Heart right ventricle (tissue), 16 donors: ENCODE measurements around the gene B4GALT2. TPM values are rescaled to one million over a fixed set of nuclear protein-coding genes. Genes with fewer than 3 reads are reported as not detected.

Experiments used
- ATAC-seq, 8 donors: fragments of 200-7000 bp; cut with Tn5 transposase; one replicate each; pipeline ENCODE4 v1.9.1; 2020; ENCODE audit warnings: mild to moderate bottlenecking in 8 of 8, moderate library complexity in 8 of 8, moderate number of reproducible peaks in 1 of 8
- DNase-seq, 2 donors: peaks; one replicate each; pipeline ENCODE4 v3.0.0-alpha.2; 2020
- H3K27ac ChIP-seq, 10 donors: fragments of 200-600 bp; sonication (generic) in 2 of 10; one replicate each; pipeline versions ENCODE4 v1.5.0 to v1.8.0; 2020 to 2022; ENCODE audit warnings: mild to moderate bottlenecking in 3 of 10
- H3K27me3 ChIP-seq, 7 donors: fragments of 200-600 bp; one replicate each; pipeline ENCODE4 v1.8.0; 2021 to 2022; ENCODE audit warnings: mild to moderate bottlenecking in 2 of 7
- H3K36me3 ChIP-seq, 9 donors: fragments of 200-600 bp; sonication (generic) in 1 of 9; one replicate each; pipeline versions ENCODE4 v1.5.0 to v1.8.0; 2020 to 2022; ENCODE audit warnings: mild to moderate bottlenecking in 2 of 9
- H3K4me1 ChIP-seq, 9 donors: fragments of 200-600 bp; sonication (generic) in 1 of 9; one replicate each; pipeline versions ENCODE4 v1.5.0 to v1.8.0; 2020 to 2022; ENCODE audit warnings: mild to moderate bottlenecking in 4 of 9
- H3K4me3 ChIP-seq, 10 donors: fragments of 200-600 bp; sonication (generic) in 2 of 10; one replicate each; pipeline versions ENCODE4 v1.5.0 to v1.8.0; 2020 to 2022; ENCODE audit warnings: mild to moderate bottlenecking in 7 of 10, moderate library complexity in 2 of 10
- H3K9me3 ChIP-seq, 11 donors: fragments of 200-600 bp in 10 of 11; sonication (generic) in 2 of 11; one replicate each; pipeline versions ENCODE4 v1.5.0 to v1.8.0; 2013 to 2022; ENCODE audit warnings: mild to moderate bottlenecking in 2 of 11, control low read depth in 1 of 11, moderate library complexity in 1 of 11
- WGBS, 2 donors: extraction: QIAGEN DNeasy Blood & Tissue Kit; methylation state at CpG; one replicate each; pipeline ENCODE4 v1.1.7; 2013; ENCODE audit warnings: inconsistent platforms in 1 of 2; 5-methylcytosine and 5-hydroxymethylcytosine counted together
- intact Hi-C, 10 donors: fragments of 100-400 bp; cut with DNase I; formaldehyde crosslinking; loops; one replicate each; pipeline versions ENCODE4 v1.11.1 to v1.14.2; 2022
- polyA plus RNA-seq, 2 donors: library from polyadenylated mRNA; stranded (reverse); fragments of 200-250 nt; gene quantifications; one replicate each; pipeline ENCODE4 v1.2.3, GENCODE V29; 2013
- total RNA-seq, 10 donors: library from RNA; stranded (reverse); fragmentation: NEBNext Ultra II Directional in 3 of 10; extraction: Animal tissue kit (Norgen Biotek cat#: 25700) in 3 of 10; gene quantifications; one replicate each; pipeline versions ENCODE4 v1.2.1 to v1.2.4, GENCODE V29; 2021 to 2023
- TF ChIP-seq, protein P1 (sequence below), 9 donors: fragments of 200-600 bp; sonication (generic) in 2 of 9; IDR thresholded peaks; one replicate each; pipeline versions ENCODE4 v1.5.0 to v1.8.0; 2021 to 2022; ENCODE audit warnings: antibody characterized with exemption in 9 of 9, mild to moderate bottlenecking in 5 of 9, moderate library complexity in 1 of 9
- donor health status: Arrhythmogenic right ventricular cardiomyopathy.
- donor health status: ischemic (EF 13 %, LVEDD 7.1; RV severe dilation, severe dysfunction).
- donor health status: healthy with polysubstance abuse.
- donor health status: DM: no; HTN: yes; CAD: no.
- donor health status: DM: no; HTN: no; CAD: no.
- donor health status: ischemic (EF 25% LVEDD 6.9; RV normal size, moderate dysfunction).
- donor health status: ischemic (EF 25% LVEDD 5.7; RV mildly dilated, moderate dysfunction).
- donor health status: healthy.
- donor health status: DM: yes; HTN: yes; CAD: no.
- donor health status: Ischemic cardiomyopathy.
- donor health status: ischemic (EF 35%, LVEDD 5.7; RV mildly dilated, moderate dysfunction).
- donor health status: nonischemic (EF 11% LVEDD 7.7; RV severe dilation, severe dysfunction).
- donor health status: DM: yes; HTN: yes; CAD: no.
- donor health status: PGD.
- donor health status: ischemic (EF 29% LVEDD 5.4; RV normal size, mild dysfunction).
- donor health status: nonischemic (EF 23%, LVEDD 6.1; RV moderate dilation, normal function).

The B4GALT2 gene
- total and polyA plus RNA-seq, 12 donors, result 25.4 to 50.8 (median 38.6) TPM

DNA sequence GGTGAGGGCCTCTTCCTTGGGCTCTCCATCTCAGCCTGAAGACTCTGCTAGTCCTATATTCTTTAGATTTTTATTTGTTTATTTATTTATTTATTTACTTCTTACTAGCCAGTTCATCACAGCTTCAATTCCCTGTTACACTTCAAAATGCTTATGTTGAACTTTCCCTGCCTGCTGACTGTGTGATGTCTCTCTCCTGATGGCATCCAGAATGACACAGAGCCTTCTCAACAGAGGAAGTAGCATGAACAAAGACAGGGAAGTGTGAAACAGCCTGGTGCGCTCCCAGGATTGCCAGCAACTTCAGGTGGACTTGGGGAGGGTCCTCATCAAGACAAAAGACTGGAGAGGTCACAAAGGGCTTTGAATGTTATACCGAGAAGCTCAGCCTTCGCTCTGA lies 36.6 kb upstream of the B4GALT2 start:
- Histone ChIP-seq H3K9me3 (no peaks in the 10 kb centered on the region), H3K4me1 (peaks cover 0 to 23% (median 16%) of the 10 kb centered on the region in 9 donors), H3K27me3 (no peaks in the 10 kb centered on the region), H3K4me3 (no peak overlapping the region), H3K27ac (no peak overlapping the region), H3K36me3 (peaks cover 0 to 7% (median 0%) of the 10 kb centered on the region in 9 donors)
- intact Hi-C loops, result no loop called here
- DNase-seq (no peak), ATAC-seq (no peak)
- TF ChIP-seq, protein P1, sequence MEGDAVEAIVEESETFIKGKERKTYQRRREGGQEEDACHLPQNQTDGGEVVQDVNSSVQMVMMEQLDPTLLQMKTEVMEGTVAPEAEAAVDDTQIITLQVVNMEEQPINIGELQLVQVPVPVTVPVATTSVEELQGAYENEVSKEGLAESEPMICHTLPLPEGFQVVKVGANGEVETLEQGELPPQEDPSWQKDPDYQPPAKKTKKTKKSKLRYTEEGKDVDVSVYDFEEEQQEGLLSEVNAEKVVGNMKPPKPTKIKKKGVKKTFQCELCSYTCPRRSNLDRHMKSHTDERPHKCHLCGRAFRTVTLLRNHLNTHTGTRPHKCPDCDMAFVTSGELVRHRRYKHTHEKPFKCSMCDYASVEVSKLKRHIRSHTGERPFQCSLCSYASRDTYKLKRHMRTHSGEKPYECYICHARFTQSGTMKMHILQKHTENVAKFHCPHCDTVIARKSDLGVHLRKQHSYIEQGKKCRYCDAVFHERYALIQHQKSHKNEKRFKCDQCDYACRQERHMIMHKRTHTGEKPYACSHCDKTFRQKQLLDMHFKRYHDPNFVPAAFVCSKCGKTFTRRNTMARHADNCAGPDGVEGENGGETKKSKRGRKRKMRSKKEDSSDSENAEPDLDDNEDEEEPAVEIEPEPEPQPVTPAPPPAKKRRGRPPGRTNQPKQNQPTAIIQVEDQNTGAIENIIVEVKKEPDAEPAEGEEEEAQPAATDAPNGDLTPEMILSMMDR (IDR thresholded peaks at IDR 0.05), result no peak
- WGBS, 2 donors, result 87 to 89% methylated on average over 3 of the region's 3 CpGs

DNA sequence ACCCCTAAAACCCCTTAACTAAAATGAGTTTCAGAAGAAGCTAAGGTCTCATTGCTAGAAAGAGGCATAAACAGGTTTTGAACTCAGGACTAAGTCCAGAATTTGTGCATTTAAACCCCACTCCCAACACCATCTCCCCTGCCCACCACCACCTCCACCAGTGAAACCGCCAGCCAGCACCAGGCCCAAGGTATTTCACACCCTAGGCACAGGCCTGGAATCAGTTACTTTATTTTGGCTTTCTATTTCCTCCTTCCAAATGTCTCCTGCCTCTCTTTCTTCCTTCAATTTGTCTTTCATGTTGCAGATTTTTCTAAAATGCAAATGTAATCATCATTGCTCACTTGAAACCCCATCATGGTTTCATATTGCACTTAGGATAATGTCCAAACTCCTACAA lies 34.1 kb upstream of the B4GALT2 start:
- no peaks in the 10 kb centered on the region for H3K9me3 ChIP-seq
- H3K27ac ChIP-seq, result no peak overlapping the region
- no peaks in the 10 kb centered on the region for H3K27me3 ChIP-seq
- no peak overlapping the region for H3K4me3 ChIP-seq
- TF ChIP-seq, protein P1 (IDR thresholded peaks at IDR 0.05), result no peak
- no peak for DNase-seq
- H3K36me3 ChIP-seq, result peaks cover 0 to 12% (median 0%) of the 10 kb centered on the region in 9 donors
- WGBS, 2 donors, result 93 to 95% methylated on average over 1 of the region's 1 CpG
- peaks cover 16 to 45% (median 35%) of the 10 kb centered on the region in 9 donors for H3K4me1 ChIP-seq
- intact Hi-C loops, result loop anchor here in 1 of 10 donors (5.0 kb wide), 1 partner anchor 238 kb away; the partner anchor contains the start of gene ST3GAL3
- ATAC-seq, result no peak

DNA sequence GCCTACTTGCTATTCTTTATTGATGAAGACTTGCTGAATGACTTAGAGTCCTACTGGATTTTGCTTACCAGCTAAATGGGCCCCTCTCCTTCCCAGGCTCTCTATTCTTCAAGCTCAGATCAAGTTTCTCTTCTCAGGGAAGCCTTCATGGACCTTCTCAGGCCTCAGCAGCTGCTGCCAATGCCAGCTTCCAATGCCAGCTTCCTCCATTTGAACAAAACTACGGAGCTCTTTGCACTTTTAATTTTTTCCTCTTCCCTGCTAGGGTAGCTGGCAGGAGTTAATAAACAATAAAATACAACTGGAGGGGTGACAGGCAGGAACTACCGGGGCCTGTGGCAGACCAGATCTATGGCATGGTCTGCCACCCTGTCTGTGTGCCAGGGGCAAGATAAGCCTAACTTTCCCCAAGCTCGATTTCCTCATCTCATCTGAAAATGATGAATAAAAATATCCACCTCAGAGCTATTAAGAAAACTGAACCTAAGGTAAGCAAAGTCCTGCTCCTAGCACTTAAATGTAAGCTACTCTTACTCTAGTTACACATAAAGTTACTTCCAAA lies 33.3 kb upstream of the B4GALT2 start:
- Histone ChIP-seq H3K36me3 (peaks cover 0 to 21% (median 0%) of the 10 kb centered on the region in 9 donors), H3K27me3 (no peaks in the 10 kb centered on the region), H3K9me3 (no peaks in the 10 kb centered on the region), H3K27ac (peak overlapping the region in 9 of 10 donors; percentile 90 to 100 (median 97)), H3K4me1 (peaks cover 16 to 54% (median 39%) of the 10 kb centered on the region in 9 donors), H3K4me3 (peak overlapping the region; percentile 53 to 94 (median 72))
- DNase-seq (no peak), ATAC-seq (no peak)
- TF ChIP-seq, protein P1 (IDR thresholded peaks at IDR 0.05), result no peak
- intact Hi-C loops, result loop anchor here in 3 of 10 donors (2.0 to 5.0 kb wide), 3 partner anchors 23 to 238 kb away; partner anchors contain the start of genes ATP6V0B (in 1 of the 3) and ST3GAL3 (in 1 of the 3)
- WGBS, 2 donors, result 11 to 12% methylated on average over 3 of the region's 3 CpGs

DNA sequence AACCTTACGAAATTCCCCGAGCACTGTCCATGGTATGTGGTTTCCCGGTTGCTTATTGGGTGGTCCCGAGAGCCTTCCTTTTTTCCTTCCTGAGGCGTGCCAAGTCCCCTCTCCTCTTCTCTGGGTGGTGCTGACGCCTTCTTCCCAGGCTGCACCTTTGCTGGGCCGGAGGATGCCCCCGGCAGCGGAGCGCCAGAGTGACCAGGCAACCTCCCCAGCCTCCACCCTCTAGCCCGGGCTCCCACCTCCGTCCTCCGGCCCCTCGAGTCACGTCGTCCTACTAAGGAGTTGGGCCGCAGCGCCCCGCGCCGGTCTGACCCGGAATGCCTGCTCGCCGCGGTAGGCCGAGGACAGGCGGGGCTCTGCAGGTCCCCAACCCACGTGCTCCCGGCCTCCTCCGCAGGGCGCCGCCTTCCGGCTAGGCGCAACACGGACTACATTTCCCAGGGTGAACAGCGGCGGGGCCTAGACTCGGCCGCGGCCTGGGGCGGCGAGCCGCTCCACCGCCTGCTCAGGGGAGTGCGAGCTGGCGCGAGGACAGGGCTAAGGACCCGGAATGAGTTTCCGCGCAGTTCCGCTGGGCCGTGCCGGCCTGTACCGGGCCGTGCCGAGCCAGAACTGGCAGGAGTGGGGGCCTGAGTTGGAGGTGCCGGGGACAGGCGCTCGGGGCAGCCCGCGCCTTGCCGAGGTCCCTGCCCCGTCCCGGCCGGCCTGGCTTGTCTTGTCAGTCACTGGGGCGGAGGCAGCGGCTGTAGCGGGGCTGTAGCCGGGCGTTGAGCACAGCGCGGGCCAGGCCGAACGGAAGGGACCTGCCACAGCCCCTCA lies 32.6 kb upstream of the B4GALT2 start, which contains the start of gene IPO13:
Gene IPO13, plus strand, starts transcription at position 715 of the 825 bp plus-strand sequence. CDS start 651 bp downstream, outside the sequence.
- intact Hi-C loops, result loop anchor here in 3 of 10 donors (2.0 to 5.0 kb wide), 3 partner anchors 22 to 239 kb away; partner anchors contain the start of genes ATP6V0B (in 1 of the 3) and ST3GAL3 (in 1 of the 3)
- H3K36me3 ChIP-seq, result peaks cover 0 to 27% (median 0%) of the 10 kb centered on the region in 9 donors
- WGBS, 2 donors, result 0% methylated on average over 72 to 74 of the region's 74 CpGs
- peaks cover 16 to 61% (median 44%) of the 10 kb centered on the region in 9 donors for H3K4me1 ChIP-seq
- no peaks in the 10 kb centered on the region for H3K27me3 ChIP-seq
- TF ChIP-seq, protein P1 (IDR thresholded peaks at IDR 0.05), result peak; percentile 36 to 87 (median 75)
- peak within 1 kb of the TSS; percentile 90 to 100 (median 97) for H3K27ac ChIP-seq
- H3K9me3 ChIP-seq, result no peaks in the 10 kb centered on the region
- ATAC-seq (peak; percentile 93 to 96 (median 94)), DNase-seq (peak; percentile 95)
- H3K4me3 ChIP-seq, result peak within 1 kb of the TSS; percentile 53 to 94 (median 72)
